MM.1S (cell line): Measurements from ENCODE around the gene RAB3D.

Experiments used
- DNase-seq: peaks from one replicate; pipeline ENCODE4 v3.0.0-alpha.2; 2015
- H2AFZ ChIP-seq: fragments of 300-600 bp; sonication (generic); 2 replicates; pipeline ENCODE4 v1.6.0; 2016; ENCODE audit warnings: antibody characterized with exemption, low read length
- H3F3A ChIP-seq: fragments of 300-600 bp; sonication (generic); 2 replicates; pipeline ENCODE4 v1.6.1; 2016; ENCODE audit warnings: mild to moderate bottlenecking, antibody characterized with exemption, low read length, moderate library complexity, mixed read lengths; ENCODE audit not compliant: insufficient read depth
- H3K27ac ChIP-seq: fragments of 300-600 bp; sonication (generic); 2 replicates; pipeline ENCODE4 v1.5.1; 2016; ENCODE audit warnings: mild to moderate bottlenecking, low read length
- H3K27me3 ChIP-seq: fragments of 300-600 bp; sonication (generic); replicated peaks from 2 replicates; pipeline ENCODE4 v1.6.0; 2016; ENCODE audit warnings: low read length; ENCODE audit not compliant: insufficient read depth
- H3K36me3 ChIP-seq: fragments of 300-600 bp; sonication (generic); replicated peaks from 2 replicates; pipeline ENCODE4 v1.6.1; 2016; ENCODE audit warnings: mild to moderate bottlenecking, low read length, mixed read lengths; ENCODE audit not compliant: insufficient read depth
- H3K4me1 ChIP-seq: fragments of 300-600 bp; sonication (generic); 2 replicates; pipeline ENCODE4 v1.6.1; 2016; ENCODE audit warnings: low read length, mixed read lengths
- H3K4me2 ChIP-seq: fragments of 300-600 bp; sonication (generic); 2 replicates; pipeline ENCODE4 v1.6.0; 2016; ENCODE audit warnings: low read depth, low read length
- H3K4me3 ChIP-seq: fragments of 300-600 bp; sonication (generic); 2 replicates; pipeline ENCODE4 v1.5.1; 2016; ENCODE audit warnings: low read length, mixed read lengths
- H3K79me2 ChIP-seq: fragments of 300-600 bp; sonication (generic); 2 replicates; pipeline ENCODE4 v1.6.1; 2016; ENCODE audit warnings: mixed run types, low read length, mixed read lengths
- H3K9ac ChIP-seq: fragments of 300-600 bp; sonication (generic); 2 replicates; pipeline ENCODE4 v1.6.1; 2016; ENCODE audit warnings: low read length, mixed read lengths
- H3K9me2 ChIP-seq: fragments of 300-600 bp; sonication (generic); replicated peaks from 2 replicates; pipeline ENCODE4 v1.6.1; 2016; ENCODE audit warnings: mild to moderate bottlenecking, low read length, mixed read lengths; ENCODE audit not compliant: insufficient read depth
- H3K9me3 ChIP-seq: fragments of 300-600 bp; sonication (generic); replicated peaks from 2 replicates; pipeline ENCODE4 v1.6.1; 2016; ENCODE audit warnings: mild to moderate bottlenecking, low read length, mixed read lengths; ENCODE audit not compliant: insufficient read depth
- H4K20me1 ChIP-seq: fragments of 300-600 bp; sonication (generic); 2 replicates; pipeline ENCODE4 v1.6.1; 2016; ENCODE audit warnings: mild to moderate bottlenecking, low read length, moderate library complexity, mixed read lengths; ENCODE audit not compliant: insufficient read depth
- CTCF ChIP-seq: fragments of 300-600 bp; sonication (generic); IDR thresholded peaks from 2 replicates; pipeline ENCODE4 v1.5.1; 2016; ENCODE audit warnings: antibody characterized with exemption, low read length, mixed read lengths
- EZH2 ChIP-seq: fragments of 300-600 bp; sonication (generic); optimal IDR thresholded peaks from 2 replicates; pipeline ENCODE3; 2017; ENCODE audit warnings: low read depth, mild to moderate bottlenecking, antibody characterized with exemption, low read length, mixed read lengths
- EZH2phosphoT487 ChIP-seq: fragments of 300-600 bp; sonication (generic); IDR thresholded peaks from 2 replicates; pipeline ENCODE4 v1.6.1; 2018; ENCODE audit warnings: antibody characterized with exemption, low read length

The RAB3D gene

DNA sequence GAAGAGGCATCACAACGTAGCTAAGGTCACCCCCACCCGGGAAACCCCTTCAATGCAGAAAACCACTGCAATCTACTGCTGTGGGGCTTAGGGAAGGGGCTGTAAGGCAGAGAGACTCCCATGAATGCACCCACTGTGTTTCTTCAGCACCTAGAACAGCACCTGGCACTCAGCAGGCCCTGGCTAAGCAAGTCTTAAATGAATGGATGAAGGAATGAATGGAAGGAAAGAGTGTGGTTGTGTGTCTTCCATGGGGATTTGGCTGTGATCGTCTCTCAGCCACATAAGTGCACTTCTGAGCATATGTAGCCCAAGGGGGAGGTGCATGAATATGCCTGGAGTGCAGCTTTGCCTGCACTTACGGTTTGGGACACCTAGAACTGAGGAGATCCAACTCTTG is 9.7 kb upstream of the RAB3D start:
- Histone ChIP-seq H3K9me2 (no peaks in the 10 kb centered on the region), H3K27ac (no peak overlapping the region), H2AFZ (no peak overlapping the region), H3K4me3 (no peak overlapping the region), H3K36me3 (no peaks in the 10 kb centered on the region), H3F3A (peaks cover 6% of the 10 kb centered on the region; the same call in 1 of the 2 replicates), H3K9ac (no peak overlapping the region), H3K79me2 (no peaks in the 10 kb centered on the region), H4K20me1 (no peaks in the 10 kb centered on the region), H3K27me3 (peaks cover 4% of the 10 kb centered on the region; the same call in 1 of the 2 replicates), H3K4me1 (0 out of 2 replicates have a peak, but pooled peaks cover 4% of the 10 kb centered on the region), H3K9me3 (no peaks in the 10 kb centered on the region), H3K4me2 (no peak overlapping the region)
- no peak for TF ChIP-seq CTCF
- TF ChIP-seq EZH2: no peak
- no peak for TF ChIP-seq EZH2phosphoT487
- DNase-seq: no peak

DNA sequence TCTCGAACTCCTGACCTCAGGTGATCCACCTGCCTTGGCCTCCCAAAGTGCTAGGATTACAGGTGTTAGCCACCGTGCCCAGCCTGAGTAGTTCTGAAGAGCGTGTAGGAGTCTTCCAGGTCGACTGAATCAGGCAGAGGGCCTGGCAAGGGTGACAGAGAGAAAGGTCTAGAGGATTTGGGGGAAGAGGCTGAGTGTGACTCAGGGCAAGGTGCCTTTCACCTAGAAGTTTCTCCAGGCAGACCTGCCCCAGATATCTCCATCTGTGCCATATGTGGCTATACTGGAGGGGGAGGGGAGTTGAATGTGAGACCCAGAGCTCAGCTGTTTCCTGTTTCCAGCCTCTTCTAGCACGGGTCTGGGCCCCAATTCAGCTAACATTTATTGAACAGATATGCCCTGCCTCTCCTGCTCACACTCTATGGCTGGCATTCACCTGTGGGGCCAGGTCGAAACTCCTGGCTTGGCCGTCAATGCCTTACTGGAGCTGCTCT is 8.1 kb upstream of the RAB3D start:
- H3K79me2 ChIP-seq: no peaks in the 10 kb centered on the region
- no peaks in the 10 kb centered on the region for H4K20me1 ChIP-seq
- no peak for DNase-seq
- H3K36me3 ChIP-seq: no peaks in the 10 kb centered on the region
- no peak overlapping the region for H3K9ac ChIP-seq
- H3K27ac ChIP-seq: no peak overlapping the region
- H3K9me2 ChIP-seq: no peaks in the 10 kb centered on the region
- no peak overlapping the region for H3K4me2 ChIP-seq
- H2AFZ ChIP-seq: no peak overlapping the region
- 0 out of 2 replicates have a peak, but pooled peaks cover 4% of the 10 kb centered on the region for H3K4me1 ChIP-seq
- peaks cover 6% of the 10 kb centered on the region; the same call in 1 of the 2 replicates for H3F3A ChIP-seq
- no peaks in the 10 kb centered on the region for H3K9me3 ChIP-seq
- H3K4me3 ChIP-seq: no peak overlapping the region
- no peak for TF ChIP-seq EZH2phosphoT487
- TF ChIP-seq EZH2: no peak
- TF ChIP-seq CTCF: no peak
- H3K27me3 ChIP-seq: 0 out of 2 replicates have a peak, but pooled peaks cover 4% of the 10 kb centered on the region

DNA sequence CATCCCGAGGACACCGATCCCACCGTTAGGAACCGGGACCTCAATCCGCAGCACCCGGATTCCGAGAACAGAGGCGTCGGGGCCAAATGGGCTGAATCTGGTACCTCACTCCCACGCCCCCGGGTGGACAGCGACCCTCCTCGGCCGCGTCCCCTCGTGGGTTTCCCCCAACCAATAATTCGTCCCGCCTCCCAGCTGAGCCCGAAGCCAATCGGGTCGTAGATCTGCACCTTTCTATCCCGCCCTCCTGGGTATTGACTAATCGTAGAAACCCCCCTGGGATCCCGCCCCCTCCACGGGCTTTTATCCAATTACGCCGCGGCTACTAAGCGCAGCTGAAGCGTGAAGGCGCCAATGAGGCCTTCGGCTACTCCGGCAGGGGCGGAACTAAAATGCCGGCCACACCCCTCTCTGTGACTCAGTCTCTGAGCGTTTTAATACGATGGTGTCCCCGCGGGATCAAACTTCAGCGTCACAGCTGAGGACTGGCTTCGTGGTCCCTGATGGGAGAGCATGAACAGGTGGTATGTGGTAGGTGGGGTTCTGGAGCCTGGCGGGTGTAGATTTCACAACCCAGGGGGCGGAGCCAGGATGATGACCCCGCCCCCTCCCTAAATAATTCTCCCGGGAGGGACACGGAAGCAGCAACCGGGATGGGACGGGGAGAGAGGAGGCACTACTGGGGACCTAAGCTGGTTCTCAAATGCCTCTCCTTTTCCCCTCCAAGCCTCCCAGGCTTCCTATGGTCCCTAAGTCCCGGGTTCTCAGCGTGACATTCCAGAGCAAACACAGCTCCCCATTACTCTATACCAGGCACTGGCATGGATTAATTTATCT is 6.9 kb upstream of the RAB3D start, which contains the start of the genes CCDC159 and TMEM205:
Gene CCDC159, plus strand, starts transcription at position 416 of the 837 bp plus-strand sequence. Its CDS starts 88 bp downstream, at position 504.
Gene TMEM205, minus strand, starts transcription at position 165 of the 837 bp plus-strand sequence. CDS start 649 bp downstream, outside the sequence.
- H3K4me2 ChIP-seq: peak within 1 kb of the TSS; percentile 82
- no peaks in the 10 kb centered on the region for H3K9me2 ChIP-seq
- H3K9me3 ChIP-seq: no peaks in the 10 kb centered on the region
- peak within 1 kb of the TSS; percentile 96 for H2AFZ ChIP-seq
- H3K36me3 ChIP-seq: no peaks in the 10 kb centered on the region
- peaks cover 6% of the 10 kb centered on the region; the same call in 1 of the 2 replicates for H3F3A ChIP-seq
- no peak for TF ChIP-seq EZH2phosphoT487
- no peak for TF ChIP-seq CTCF
- no peak for TF ChIP-seq EZH2
- no peaks in the 10 kb centered on the region for H4K20me1 ChIP-seq
- H3K79me2 ChIP-seq: no peaks in the 10 kb centered on the region
- no peak within 1 kb of the TSS for H3K27ac ChIP-seq
- peak; percentile 99 for DNase-seq
- no peaks in the 10 kb centered on the region for H3K27me3 ChIP-seq
- peak within 1 kb of the TSS; percentile 84 for H3K4me3 ChIP-seq
- 0 out of 2 replicates have a peak, but pooled peaks cover 4% of the 10 kb centered on the region for H3K4me1 ChIP-seq
- H3K9ac ChIP-seq: peak within 1 kb of the TSS; percentile 67; the same call in 1 of the 2 replicates
